GM19467 (cell line): ENCODE results near the gene CCDC86.

Source experiments
- ATAC-seq: cut with Tn5 transposase; IDR thresholded peaks from one replicate; pipeline ENCODE4 v1.9.1; 2021; ENCODE audit warnings: mild to moderate bottlenecking, moderate library complexity; ENCODE audit not compliant: unreplicated experiment

CCDC86 gene

GRCh38 chr11:60852982-60853950 lies 11.4 kb downstream of the CCDC86 start:
- no peak for ATAC-seq

- ATAC-seq: no peak
Observed at GRCh38 chr11:60854140-60854846, 12.4 kb downstream of the CCDC86 start.

DNA sequence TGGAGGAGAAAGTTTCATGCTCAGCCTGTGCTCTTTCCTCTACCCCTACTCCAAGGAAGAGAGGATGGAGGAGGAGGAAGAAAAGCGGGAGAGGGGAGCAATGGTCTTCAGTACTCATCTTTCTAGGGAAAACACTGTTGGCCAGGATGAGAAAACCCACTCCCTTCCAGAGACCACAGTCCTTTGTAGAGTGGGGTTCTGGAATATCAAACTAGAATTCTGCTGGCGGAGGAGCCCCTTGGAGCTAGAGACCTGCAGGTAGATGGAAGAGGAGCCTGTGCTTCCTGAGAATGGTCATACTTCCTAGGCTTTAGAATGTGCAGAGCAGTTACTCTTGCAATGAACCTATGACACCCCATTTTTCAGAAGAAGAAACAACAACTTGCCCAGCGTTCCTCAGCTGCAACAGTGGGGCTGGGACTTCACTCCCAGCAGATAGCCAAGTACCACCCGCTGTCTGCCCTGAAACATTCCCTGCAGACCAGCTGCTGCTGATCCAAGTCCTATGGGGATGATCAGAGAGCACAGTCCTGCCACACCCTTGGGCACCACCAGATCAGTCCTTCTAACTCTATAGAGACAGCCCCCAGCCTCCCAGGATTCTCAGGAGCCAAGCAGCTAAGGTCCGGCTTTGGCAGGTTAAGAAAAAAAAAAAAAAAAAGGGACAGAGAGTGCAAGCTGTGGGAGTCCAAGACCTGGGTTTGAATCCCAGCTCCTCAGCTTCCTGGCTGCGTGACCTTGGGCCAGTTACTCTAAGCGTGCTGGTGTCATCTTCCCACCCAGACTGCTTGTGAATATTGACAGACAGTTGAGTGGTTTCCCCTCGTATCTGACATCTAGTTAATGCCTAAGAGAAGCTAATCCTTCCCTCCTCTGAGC lies 13.2 kb downstream of the CCDC86 start:
- no peak for ATAC-seq

DNA sequence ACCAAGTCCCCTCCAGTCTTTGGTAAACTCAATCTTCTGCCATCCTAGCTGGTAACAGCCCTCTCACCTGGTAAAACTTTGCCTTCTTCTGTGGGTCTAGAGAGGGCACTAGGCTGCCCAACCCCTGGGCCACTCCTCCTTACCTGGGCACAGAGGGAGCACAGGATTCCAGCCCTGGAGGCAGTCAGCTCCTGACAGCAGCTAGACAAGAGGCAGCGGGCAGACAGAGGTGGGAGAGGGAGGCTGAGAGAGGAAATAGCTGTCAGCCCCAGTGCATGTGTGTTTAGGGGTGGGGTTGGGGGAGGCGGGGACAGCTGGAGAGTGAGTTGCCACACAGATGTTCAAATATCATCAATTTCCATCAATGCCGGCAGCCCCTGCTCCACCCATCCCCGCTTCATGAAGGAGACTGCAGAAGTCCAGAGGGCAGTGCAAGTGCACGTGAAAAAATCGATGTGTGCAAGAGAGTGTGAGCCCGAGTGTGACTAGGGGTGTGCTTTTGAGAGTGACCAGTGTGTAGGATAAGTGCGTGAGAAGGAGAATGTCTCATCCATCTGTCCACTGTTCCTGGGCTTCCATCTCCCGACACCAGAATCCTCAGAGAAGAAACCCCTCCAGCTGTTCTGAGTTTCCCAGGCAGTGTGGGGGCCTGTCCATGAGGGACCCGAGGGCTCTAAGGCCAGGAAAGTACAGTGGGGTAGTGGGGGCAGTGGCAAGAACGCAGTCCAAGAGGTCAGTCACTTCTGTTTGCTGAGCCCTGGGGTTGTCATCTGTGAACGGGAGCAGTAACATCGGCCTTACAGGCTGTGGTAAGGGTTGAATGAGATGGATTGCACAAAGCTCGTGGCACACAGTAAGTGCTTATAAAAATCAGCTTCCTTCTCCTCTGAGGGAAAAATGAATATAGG lies 14.1 kb downstream of the CCDC86 start, which contains the start of gene PTGDR2:
PTGDR2 (minus strand) TSS at position 225 of the 908 bp plus-strand sequence. CDS start 2,228 bp downstream, outside the sequence.
- ATAC-seq: no peak

GRCh38 chr11:60857378-60858232 lies 15.7 kb downstream of the CCDC86 start:
- ATAC-seq: no peak

GRCh38 chr11:60858236-60858635 lies 16.3 kb downstream of the CCDC86 start:
- no peak for ATAC-seq

DNA sequence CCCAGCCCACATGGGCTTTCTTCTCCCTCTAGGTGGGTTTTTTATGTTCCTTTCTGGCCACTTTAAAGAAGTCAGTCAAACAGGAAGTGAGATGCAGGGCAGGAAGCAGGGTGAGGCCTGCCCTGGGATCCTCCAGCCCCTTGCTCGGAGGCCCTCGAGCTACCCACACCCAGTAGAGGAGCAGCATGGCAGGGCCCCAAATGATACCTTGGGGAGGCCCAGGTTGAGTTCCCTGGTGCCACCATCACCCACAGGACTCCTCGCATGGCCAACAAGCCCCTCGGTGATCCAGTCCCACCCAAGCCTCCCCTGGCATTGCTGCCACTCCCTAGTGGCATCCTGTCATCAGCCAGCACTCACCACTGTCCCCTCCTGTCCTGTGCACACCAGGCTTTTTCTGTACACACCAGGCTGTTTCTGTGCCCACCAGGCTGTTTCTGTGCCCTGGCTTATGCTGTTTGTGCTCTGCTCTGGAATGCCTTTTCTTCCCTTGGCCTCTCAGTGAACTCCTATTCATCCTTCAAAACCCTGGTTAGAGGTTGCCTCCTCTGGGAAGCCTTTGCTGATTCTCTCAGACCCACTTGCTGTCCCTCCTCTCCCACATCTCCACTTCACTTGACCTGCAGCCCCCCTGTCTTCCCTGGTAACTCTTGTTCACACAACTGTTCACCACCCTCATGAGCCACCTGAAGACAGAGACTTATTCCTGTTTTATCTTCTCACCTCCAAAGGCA lies 17.0 kb downstream of the CCDC86 start:
- no peak for ATAC-seq

DNA sequence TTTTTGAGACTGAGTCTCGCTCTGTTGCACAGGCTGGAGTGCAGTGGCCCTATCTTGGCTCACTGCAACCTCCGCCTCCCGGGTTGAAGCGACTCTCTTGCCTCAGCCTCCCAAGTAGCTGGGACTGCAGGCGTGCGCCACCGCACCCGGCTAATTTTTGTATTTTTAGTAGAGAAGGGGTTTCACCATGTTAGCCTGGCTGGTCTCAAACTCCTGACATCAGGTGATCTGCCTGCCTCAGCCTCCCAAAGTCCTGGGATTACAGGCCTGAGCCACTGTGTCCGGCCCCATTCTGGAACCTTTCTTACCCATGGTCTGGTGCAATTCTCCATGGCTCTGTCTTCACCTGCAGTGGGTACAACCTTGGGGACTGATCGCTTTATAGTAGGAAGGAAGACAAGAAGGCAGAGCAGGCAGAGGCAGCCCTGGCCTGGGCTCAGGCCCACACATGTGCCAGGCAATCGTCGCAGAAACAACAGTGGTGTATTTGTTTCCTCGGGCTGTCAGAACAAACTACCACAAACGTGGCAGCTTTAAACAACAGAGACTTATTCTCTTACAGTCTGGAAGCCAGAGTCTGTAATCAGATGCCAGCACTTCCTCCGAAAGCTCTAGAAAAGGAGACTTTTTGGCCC lies 17.8 kb downstream of the CCDC86 start:
- no peak for ATAC-seq

DNA sequence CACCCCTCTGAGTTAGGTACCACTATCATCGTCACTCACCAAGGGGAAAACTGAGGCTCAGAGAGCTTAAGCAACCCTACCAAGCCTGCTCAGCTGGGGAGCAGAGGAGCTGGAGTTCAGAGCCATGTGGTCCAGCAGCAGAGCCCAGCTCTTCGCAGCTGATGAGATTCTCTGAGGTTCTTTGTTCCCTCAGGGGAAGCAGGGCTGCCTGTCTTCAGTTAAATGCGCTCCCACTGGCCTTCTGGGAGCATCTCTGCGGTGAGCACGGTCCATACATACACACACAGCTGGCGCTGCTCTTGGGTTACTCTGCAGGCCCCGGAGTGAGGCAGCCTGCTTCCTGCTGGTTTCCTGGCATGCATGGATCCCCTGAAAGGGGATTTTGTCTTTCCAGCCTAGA lies 19.0 kb downstream of the CCDC86 start:
- ATAC-seq: no peak

GRCh38 chr11:60862171-60862570 lies 20.3 kb downstream of the CCDC86 start:
- ATAC-seq: no peak

DNA sequence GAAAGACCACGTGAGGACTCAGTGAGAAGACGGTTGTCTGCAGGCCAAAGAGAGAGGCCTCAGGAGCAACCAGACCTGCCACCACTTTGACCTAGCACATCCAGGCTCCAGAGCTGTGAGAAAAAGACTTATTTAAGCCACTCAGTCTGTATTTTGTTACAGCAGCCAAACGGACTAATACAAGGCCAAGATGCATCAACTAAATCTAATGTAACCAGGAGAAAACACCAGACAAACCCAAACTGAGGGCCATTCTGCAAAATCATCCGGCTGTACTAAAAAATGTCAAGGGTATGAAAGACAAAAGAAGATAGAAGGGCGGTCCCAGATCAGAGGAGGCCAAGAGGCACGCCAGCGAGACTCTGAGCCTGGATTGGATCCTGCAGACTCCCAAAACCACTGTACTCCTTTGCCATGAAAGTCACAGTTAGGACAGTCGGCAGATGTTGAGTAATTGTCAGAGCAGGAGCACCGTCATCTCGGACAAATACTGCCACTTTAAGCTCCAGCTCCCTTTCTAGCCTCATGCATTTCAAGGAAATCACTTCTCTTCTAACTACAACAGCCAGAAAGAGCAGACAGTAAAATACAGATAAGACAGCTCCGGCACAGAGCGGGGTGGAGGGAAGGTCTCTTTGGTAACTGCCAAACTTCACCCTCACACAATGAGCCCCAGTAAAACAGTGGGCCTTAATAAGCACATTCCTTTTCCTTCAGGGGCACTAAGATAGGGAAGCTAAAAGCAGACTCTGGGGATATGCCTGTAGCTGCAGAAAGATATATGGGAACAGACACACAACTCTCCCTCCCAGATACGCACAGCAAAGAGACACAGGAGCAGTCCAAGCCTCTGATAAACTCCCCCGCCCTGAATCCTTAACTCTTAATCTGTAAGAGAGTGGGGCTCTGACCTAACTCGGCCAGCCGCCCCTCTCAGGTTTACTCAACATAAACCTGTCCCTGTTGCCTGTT lies 21.9 kb downstream of the CCDC86 start:
- no peak for ATAC-seq

DNA sequence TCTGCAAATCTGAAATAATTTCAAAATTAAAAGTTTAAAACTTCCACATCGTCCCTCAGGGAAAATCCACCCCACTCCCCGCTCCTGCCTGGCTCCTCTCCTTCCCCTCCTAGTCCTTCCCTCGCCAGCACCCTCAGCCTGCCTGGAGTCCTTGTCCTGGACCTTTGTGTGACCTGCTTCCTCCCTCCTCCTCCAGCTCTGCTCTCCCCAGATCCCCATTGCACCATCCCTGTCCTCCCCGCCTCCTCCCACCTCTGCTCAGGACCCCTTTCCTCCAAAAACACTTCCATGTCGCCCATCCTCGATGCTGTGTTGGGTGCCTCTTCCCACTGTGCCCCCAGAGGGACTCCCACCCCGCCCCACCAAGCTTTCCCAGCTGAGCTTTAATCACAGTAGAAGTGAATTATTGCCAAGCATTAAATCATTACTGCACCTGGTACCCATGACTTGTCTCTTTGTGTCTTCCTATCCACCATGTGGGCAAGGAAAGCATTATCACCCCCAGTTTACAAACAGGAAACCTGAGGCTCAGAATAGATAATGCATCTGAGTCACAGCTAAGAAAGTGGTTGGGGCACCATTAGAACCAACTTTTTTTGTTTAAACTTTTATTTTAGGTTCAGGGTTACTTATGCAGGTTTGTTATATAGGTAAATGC lies 23.1 kb downstream of the CCDC86 start:
- ATAC-seq: no peak

DNA sequence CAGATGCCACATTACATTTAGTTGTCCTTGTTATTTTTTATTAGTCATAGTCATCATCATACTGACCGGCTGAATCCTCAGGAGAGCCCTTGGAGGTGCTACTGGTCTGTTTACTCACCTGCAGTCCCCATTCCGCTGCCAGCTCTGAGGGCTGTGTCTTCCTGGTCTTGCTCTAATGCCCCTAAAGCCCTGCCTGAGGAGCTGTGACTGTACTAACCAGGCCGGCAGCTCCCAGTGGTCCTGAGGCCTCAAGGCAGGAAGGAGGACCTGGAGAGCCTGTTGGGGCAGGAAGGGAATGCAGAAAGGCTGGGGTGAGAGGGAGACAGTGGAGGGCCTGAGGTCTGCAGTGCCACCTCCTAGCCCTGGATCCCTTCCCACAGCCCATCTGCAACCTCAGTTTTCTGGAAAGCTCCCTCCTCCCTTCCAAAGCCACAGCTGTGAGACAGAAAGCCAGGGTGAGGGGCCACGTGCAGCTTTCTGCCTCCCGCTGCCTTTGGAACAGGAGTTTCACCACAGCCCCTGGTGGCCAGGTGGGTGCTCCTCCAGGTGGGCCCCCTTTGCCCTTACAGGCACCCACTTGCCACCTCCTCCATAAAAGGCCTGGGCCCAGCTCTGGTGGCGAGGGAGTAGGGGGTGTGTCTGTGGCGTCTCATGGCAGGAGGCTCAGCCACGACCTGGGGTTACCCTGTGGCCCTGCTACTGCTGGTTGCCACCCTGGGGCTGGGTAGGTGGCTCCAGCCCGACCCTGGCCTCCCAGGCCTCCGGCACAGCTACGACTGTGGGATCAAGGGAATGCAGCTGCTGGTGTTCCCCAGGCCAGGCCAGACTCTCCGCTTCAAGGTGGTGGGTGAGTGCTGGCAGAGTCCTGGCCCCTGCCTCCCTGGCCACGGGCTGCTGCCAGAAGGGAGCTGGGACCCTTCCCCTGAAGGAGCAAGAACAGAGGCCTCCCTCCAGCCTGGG lies 25.3 kb downstream of the CCDC86 start, which contains the start of gene ZP1:
ZP1 (plus strand) TSS at position 632 of the 960 bp plus-strand sequence; CDS start at position 652, 20 bp downstream.
- ATAC-seq: no peak

DNA sequence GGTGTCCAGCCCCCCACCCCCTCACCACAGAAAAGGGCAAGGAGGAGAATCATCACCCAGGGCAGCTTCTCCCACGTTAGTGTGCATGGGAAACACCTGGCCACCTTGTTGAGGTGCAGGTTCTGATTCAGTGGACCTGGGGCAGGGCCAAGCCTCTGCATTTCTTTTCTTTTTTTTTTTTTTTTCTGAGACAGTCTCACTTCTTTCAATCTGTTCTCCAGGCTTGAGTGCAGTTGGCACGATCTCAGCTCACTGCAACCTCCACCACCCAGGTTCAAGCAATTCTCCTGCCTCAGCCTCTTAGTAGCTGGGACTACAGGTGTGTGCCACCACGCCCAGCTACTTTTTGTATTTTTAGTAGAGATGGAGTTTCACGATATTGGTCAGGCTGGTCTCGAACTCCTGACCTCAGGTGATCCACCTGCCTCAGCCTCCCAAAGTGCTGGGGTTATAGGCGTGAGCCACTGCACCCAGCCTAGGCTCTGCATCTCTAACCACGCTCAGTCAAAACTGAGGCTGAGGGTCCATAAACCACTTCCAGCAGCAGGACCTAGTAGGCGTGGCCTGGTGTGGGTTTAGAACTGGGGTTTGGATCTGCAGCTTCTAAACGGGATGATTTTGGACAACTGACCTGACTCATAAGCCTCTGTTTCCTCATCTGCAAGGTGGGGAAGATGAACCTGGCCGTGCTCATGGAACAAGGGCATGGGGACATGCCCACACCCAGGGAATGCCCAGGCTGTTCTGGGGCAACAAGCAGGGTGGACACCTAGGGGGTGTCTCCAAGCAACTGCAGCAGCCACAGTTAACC lies 26.2 kb downstream of the CCDC86 start:
- no peak for ATAC-seq
